ENCODE data around the gene LRBA.

The LRBA gene

DNA sequence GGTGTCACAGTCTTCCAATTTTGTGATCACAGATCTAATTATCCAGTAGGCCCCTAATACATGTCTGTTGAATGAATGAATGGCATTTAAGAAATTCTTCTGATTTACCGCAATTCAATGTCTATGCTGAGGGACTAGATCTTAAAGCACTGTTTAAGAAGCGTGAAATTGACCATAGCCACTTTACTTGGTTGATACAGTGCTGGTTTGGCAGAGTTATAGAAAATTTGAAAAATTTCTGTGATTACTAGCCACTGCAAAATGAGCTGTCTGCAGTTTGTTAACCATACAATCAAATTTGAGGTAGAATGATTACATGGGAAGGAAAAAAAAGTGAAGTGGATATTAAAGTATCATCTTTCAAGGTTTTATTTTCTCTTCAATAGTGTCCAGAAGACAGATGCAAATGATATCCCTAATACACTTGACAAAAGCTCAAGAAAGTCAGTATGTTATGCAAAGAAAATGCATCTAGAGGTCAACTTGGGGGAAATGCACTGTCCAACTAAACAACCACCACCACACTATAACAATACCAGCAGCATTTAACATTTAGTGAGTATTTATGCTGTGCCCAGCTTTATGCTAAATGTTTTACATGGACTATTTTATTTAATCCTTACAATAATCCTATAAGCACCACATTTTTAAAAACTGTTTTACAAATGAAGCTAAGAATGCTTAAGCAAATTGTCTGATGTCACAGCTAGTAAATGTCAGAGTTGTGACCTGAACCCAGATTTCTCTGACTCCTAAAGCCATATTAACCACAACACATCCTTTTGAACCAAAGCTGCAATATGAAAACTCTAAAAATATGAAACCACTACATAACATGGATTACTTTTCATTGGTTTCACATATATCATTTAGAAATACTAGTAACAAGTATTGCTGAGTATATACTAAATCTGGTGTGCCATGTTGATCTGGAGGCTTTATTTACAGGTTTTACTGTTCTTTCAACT is 651.1 kb downstream of the LRBA start:
- DNase-seq (no peak), ATAC-seq (peak; percentile 91)
- peaks cover 23% of the 10 kb centered on the region for H3K4me1 Mint-ChIP-seq
- no peak overlapping the region for H3K27ac Mint-ChIP-seq
- no peak overlapping the region for H3K4me3 Mint-ChIP-seq
- H3K27me3 Mint-ChIP-seq = no peaks in the 10 kb centered on the region
- H3K9me3 Mint-ChIP-seq = no peaks in the 10 kb centered on the region

DNA sequence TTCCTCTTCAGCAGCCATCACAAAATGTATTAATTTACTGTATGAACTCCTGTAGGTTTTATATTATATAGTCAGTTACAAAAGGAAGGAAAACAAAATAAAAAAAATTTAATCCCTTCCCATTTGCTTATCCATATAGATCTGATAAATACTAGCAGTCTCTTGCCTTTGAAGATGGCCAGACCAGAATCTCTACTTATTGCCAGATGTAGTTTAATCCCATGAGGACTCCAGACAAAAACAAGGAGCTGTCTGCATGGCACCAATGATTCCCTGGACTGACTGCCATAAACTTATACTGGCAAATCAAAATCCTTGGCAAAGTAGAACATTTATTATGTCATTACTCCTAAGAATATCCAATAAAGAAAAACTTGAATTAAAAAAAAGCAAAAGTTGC is 656.4 kb downstream of the LRBA start:
- peaks cover under 1% of the 10 kb centered on the region for H3K4me1 Mint-ChIP-seq
- H3K9me3 Mint-ChIP-seq = no peaks in the 10 kb centered on the region
- no peak overlapping the region for H3K4me3 Mint-ChIP-seq
- DNase-seq (no peak), ATAC-seq (no peak)
- H3K27ac Mint-ChIP-seq = no peak overlapping the region
- H3K27me3 Mint-ChIP-seq = no peaks in the 10 kb centered on the region

DNA sequence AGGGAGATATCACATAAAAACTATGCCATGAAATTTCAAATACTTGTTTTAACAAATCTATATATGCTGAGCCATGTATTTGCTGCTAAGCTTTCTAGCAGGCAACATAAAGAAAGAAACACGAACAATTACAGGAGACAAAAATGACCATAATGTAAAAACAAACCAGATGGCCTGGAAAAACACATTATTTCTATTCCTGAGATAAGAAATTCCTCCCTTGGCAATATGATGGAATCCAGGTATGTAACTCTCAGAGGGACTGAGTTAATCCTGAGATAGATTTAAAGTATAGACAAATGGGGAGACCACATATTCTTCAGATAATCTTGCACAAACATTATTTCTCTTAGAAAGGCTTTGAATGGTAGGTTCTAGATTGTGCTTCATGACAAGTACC is 657.3 kb downstream of the LRBA start:
- Mint-ChIP-seq H3K27ac (no peak overlapping the region), H3K9me3 (no peaks in the 10 kb centered on the region), H3K27me3 (no peaks in the 10 kb centered on the region), H3K4me1 (no peaks in the 10 kb centered on the region), H3K4me3 (no peak overlapping the region)
- ATAC-seq = no peak
- DNase-seq = no peak

- H3K9me3 Mint-ChIP-seq = no peaks in the 10 kb centered on the region
- H3K27me3 Mint-ChIP-seq = no peaks in the 10 kb centered on the region
- H3K27ac Mint-ChIP-seq = no peak overlapping the region
- H3K4me3 Mint-ChIP-seq = no peak overlapping the region
- no peak for DNase-seq
- no peaks in the 10 kb centered on the region for H3K4me1 Mint-ChIP-seq
- no peak for ATAC-seq
Observed at GRCh38 chr4:150355858-150356455, 659.1 kb downstream of the LRBA start.

DNA sequence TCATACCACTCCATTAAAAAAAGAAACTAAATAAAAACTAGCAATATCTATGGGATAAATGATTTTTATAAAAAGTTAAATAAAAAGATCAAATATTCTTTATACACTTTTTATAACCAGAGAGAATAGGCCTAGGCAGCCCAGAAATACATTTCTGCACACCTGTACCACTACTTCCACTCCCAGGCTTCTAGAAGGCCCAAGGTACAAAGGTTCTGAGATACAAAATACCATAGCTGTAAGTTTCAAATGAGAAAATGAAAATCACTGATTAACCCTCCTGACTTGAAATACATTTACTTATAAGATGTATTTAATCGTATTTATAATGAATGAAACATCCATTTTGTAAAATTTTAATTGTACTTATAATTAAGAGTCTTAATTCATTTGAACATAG is 659.7 kb downstream of the LRBA start:
- Mint-ChIP-seq H3K9me3 (no peaks in the 10 kb centered on the region), H3K27ac (no peak overlapping the region), H3K27me3 (no peaks in the 10 kb centered on the region), H3K4me3 (no peak overlapping the region), H3K4me1 (no peaks in the 10 kb centered on the region)
- no peak for DNase-seq
- ATAC-seq = no peak

DNA sequence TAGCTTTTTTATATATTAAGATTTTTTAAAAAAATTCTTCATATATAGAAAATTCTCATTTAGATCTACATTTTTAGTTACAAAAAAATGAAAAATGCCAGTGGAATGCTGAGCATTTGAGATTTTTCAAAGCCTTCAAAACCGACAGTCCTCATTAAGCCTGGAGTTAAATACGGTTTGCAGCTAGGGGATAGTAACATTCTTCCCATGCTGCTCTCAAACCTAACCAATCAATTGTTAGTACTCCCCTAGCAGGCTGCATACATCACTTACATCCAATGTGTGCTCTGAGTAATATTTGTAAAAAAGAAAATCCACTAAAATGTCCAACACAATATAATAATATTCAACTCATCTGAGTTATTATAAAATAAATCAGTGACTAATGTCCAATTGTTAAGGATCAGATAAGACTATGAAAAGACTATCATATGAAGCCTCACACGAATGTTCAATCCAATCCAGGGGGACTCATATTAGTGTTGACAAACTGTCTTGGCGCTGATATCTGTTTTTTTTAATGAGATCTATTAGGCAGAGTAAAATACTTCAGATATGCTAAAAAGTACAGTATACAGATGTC is 660.8 kb downstream of the LRBA start:
- Mint-ChIP-seq H3K4me3 (no peak overlapping the region), H3K27ac (no peak overlapping the region), H3K27me3 (no peaks in the 10 kb centered on the region), H3K9me3 (no peaks in the 10 kb centered on the region), H3K4me1 (no peaks in the 10 kb centered on the region)
- no peak for ATAC-seq
- no peak for DNase-seq

GRCh38 chr4:150348079-150348478 is 667.0 kb downstream of the LRBA start:
- H3K27ac Mint-ChIP-seq = no peak overlapping the region
- no peak overlapping the region for H3K4me3 Mint-ChIP-seq
- H3K27me3 Mint-ChIP-seq = no peaks in the 10 kb centered on the region
- ATAC-seq = no peak
- no peaks in the 10 kb centered on the region for H3K9me3 Mint-ChIP-seq
- DNase-seq = no peak
- no peaks in the 10 kb centered on the region for H3K4me1 Mint-ChIP-seq

DNA sequence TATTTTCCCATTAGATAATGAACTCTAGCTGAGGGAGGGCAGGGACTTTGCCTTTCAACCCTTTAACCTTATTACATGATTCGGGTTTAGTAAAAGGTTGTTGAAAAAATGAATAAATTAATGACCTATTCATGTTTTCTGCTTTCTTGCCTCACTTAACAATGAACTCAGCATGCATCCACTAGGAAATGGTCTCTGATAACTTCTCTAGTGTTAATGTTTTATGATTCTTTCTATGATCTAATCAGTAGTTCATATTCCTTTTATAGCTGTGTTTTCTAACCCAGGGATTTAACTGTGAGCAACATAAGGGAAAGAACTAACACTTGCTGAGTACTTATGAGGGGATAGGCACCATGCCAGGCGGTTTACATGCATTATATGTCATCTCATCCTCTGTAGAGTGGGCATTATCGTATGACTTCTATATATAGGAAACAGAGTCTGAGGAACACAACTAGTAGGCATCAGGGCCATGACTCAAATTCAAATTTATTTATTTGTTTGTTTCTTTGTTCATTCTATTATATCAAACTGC is 669.8 kb downstream of the LRBA start:
- Mint-ChIP-seq H3K4me3 (no peak overlapping the region), H3K27me3 (no peaks in the 10 kb centered on the region), H3K9me3 (no peaks in the 10 kb centered on the region), H3K4me1 (no peaks in the 10 kb centered on the region), H3K27ac (no peak overlapping the region)
- DNase-seq = no peak
- no peak for ATAC-seq

DNA sequence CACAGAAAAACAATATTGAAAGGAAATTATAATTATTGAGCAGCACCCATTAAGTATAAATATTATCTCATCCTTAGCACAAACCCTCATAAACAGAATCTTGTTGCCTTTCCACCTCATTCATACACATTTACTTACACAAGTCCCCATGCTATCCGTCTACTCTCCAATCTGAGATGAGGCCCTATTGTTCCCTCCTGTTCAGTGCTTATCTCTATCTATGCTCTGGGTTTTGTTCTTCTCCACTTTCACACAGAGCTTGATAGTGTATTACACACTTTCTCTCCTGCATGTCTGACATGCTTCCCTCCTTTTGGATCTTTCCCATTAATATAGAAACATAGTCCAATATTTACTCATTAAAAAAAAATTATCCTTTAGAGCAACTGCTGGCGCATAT is 671.3 kb downstream of the LRBA start:
- Mint-ChIP-seq H3K9me3 (no peaks in the 10 kb centered on the region), H3K4me3 (no peak overlapping the region), H3K27me3 (no peaks in the 10 kb centered on the region), H3K4me1 (no peaks in the 10 kb centered on the region), H3K27ac (peak overlapping the region in 1 of 2 donors; percentile 28)
- DNase-seq (no peak), ATAC-seq (no peak)

DNA sequence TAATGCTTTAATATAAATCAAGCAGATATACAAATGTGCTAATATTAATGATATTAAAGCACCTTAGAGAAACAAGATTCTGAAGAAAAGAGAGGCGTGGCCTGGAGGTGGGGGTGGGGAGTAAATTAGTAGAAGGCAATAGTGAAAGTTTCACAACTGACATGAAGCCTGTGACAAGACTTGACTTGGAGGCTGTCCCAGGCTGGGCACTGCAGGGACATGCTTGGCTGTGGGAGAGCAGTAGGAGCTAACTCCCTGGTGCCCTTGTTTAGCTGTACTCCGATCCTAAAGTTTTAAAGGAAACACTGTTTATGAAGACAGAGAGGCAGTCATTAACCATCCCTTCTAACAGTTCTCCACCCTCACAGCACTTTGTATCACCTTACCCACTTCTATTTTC is 672.1 kb downstream of the LRBA start:
- ATAC-seq (no peak), DNase-seq (no peak)
- Mint-ChIP-seq H3K4me1 (no peaks in the 10 kb centered on the region), H3K27ac (no peak overlapping the region), H3K9me3 (no peaks in the 10 kb centered on the region), H3K27me3 (no peaks in the 10 kb centered on the region), H3K4me3 (no peak overlapping the region)

DNA sequence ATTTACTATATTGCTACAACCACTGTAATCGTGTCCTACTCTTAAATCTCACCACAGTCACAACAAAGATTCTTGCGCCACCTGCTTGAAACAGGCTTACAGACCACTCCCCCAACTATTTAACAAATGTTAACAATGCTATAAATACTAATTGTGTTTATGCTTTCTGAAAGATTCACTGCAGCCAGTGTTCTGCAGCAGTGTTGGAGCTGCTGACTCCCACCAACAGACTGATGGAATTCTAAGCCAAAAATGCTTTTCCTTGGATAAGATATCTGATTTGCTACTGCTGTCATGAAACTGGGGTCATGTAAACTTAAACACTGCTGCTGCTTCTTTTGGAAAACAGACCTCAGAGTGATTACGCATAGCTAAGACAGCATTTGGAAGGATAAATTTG is 677.4 kb downstream of the LRBA start:
- DNase-seq (no peak), ATAC-seq (no peak)
- no peak overlapping the region for H3K27ac Mint-ChIP-seq
- no peak overlapping the region for H3K4me3 Mint-ChIP-seq
- H3K4me1 Mint-ChIP-seq = no peaks in the 10 kb centered on the region
- H3K27me3 Mint-ChIP-seq = no peaks in the 10 kb centered on the region
- H3K9me3 Mint-ChIP-seq = no peaks in the 10 kb centered on the region

GRCh38 chr4:150336676-150337412 is 678.2 kb downstream of the LRBA start:
- DNase-seq = no peak
- no peaks in the 10 kb centered on the region for H3K27me3 Mint-ChIP-seq
- no peak overlapping the region for H3K4me3 Mint-ChIP-seq
- no peaks in the 10 kb centered on the region for H3K4me1 Mint-ChIP-seq
- H3K9me3 Mint-ChIP-seq = no peaks in the 10 kb centered on the region
- no peak overlapping the region for H3K27ac Mint-ChIP-seq
- ATAC-seq = no peak

DNA sequence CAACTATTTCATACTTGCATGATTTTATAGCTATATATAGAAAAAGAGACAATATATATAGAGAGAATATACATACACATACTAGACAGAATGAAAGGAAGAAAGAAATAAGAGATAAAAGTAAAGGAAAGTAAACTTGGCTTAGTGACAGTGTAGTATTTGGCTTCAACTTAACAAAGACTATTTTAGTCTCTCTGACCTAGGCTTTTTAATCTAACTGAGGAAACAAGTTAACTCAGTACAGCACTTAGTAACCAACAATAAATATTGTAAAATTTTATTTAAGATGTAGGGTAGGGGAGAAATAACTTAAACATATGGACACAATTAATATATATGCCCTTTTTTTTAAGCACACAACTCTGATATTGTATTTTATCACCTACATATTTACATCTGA is 682.1 kb downstream of the LRBA start:
- H3K27me3 Mint-ChIP-seq = no peaks in the 10 kb centered on the region
- ATAC-seq (no peak), DNase-seq (no peak)
- H3K27ac Mint-ChIP-seq = no peak overlapping the region
- no peaks in the 10 kb centered on the region for H3K9me3 Mint-ChIP-seq
- no peak overlapping the region for H3K4me3 Mint-ChIP-seq
- no peaks in the 10 kb centered on the region for H3K4me1 Mint-ChIP-seq

GRCh38 chr4:150332086-150332485 is 683.0 kb downstream of the LRBA start:
- Mint-ChIP-seq H3K4me3 (no peak overlapping the region), H3K27me3 (no peaks in the 10 kb centered on the region), H3K27ac (no peak overlapping the region), H3K4me1 (no peaks in the 10 kb centered on the region), H3K9me3 (no peaks in the 10 kb centered on the region)
- no peak for ATAC-seq
- DNase-seq = no peak

GRCh38 chr4:150329373-150329772 is 685.7 kb downstream of the LRBA start:
- ATAC-seq (no peak), DNase-seq (no peak)
- Mint-ChIP-seq H3K4me3 (no peak overlapping the region), H3K9me3 (no peaks in the 10 kb centered on the region), H3K4me1 (no peaks in the 10 kb centered on the region), H3K27ac (peak overlapping the region in 1 of 2 donors; percentile 16), H3K27me3 (no peaks in the 10 kb centered on the region)

Measured in stimulated activated naive CD8-positive, alpha-beta T cell treated with anti-CD3 and anti-CD28 coated beads, Interleukin-15, amount 100 ng/mL, for 72 hours (primary cell).